Neural cell (in vitro differentiated cells): ENCODE measurements around the gene RGS9. TPM values are rescaled to one million over a fixed set of nuclear protein-coding genes. Genes with fewer than 3 reads are reported as not detected.

Source experiments
- H2AFZ ChIP-seq: fragments of 200-600, 300-800 bp; sonication (generic), shearing (Covaris generic); 2 replicates; pipeline ENCODE4 v1.6.0; 2014; ENCODE audit warnings: low read depth, mild to moderate bottlenecking, antibody characterized with exemption, low read length, moderate library complexity
- H3F3A ChIP-seq: fragments of 200-600 bp; shearing (Covaris generic); 2 replicates; pipeline ENCODE4 v1.6.1; 2016; ENCODE audit warnings: mild to moderate bottlenecking, moderate library complexity, mixed read lengths, antibody characterized with exemption, low read length; ENCODE audit not compliant: insufficient read depth, poor library complexity, severe bottlenecking
- H3K27ac ChIP-seq: fragments of 200-600, 300-800 bp; sonication (generic), shearing (Covaris generic); 2 replicates; pipeline ENCODE4 v1.5.1; 2014; ENCODE audit warnings: mild to moderate bottlenecking, low read length, moderate library complexity
- H3K27me3 ChIP-seq: fragments of 300-800, 200-600 bp; sonication (generic), shearing (Covaris generic); 2 replicates; pipeline ENCODE4 v1.6.0; 2014; ENCODE audit warnings: mild to moderate bottlenecking, low read depth, low read length, moderate library complexity; ENCODE audit not compliant: insufficient read depth
- H3K36me3 ChIP-seq: fragments of 300-800, 200-600 bp; sonication (generic), shearing (Covaris generic); 2 replicates; pipeline ENCODE4 v1.5.1; 2014; ENCODE audit warnings: mild to moderate bottlenecking, antibody characterized with exemption, low read length, moderate library complexity; ENCODE audit not compliant: insufficient read depth
- H3K4me2 ChIP-seq: fragments of 300-800, 200-600 bp; sonication (generic), shearing (Covaris generic); 2 replicates; pipeline ENCODE4 v1.6.0; 2014; ENCODE audit warnings: mild to moderate bottlenecking, low read length
- H3K4me3 ChIP-seq: fragments of 300-800, 200-600 bp; sonication (generic), shearing (Covaris generic); 2 replicates; pipeline ENCODE4 v1.5.1; 2014; ENCODE audit warnings: mild to moderate bottlenecking, low read length, moderate library complexity
- H3K79me2 ChIP-seq: fragments of 200-600 bp; shearing (Covaris generic); replicated peaks from 2 replicates; pipeline ENCODE4 v1.6.0; 2014; ENCODE audit warnings: mild to moderate bottlenecking, low read length, moderate library complexity; ENCODE audit not compliant: insufficient read depth
- H3K9ac ChIP-seq: fragments of 300-800, 200-600 bp; sonication (generic), shearing (Covaris generic); 2 replicates; pipeline ENCODE4 v1.6.1; 2016; ENCODE audit warnings: mild to moderate bottlenecking, low read length, mixed read lengths
- H3K9me2 ChIP-seq: fragments of 200-600 bp; shearing (Covaris generic); 2 replicates; pipeline ENCODE4 v1.6.1; 2016; ENCODE audit warnings: mild to moderate bottlenecking, low read length, mixed read lengths; ENCODE audit not compliant: insufficient read depth
- H3K9me3 ChIP-seq: fragments of 200-600, 300-800 bp; sonication (generic), shearing (Covaris generic); 2 replicates; pipeline ENCODE4 v1.6.1; 2016; ENCODE audit warnings: mild to moderate bottlenecking, mixed run types, low read length, moderate library complexity, mixed read lengths
- H4K20me1 ChIP-seq: fragments of 200-600 bp; shearing (Covaris generic); 2 replicates; pipeline ENCODE4 v1.6.1; 2016; ENCODE audit warnings: mild to moderate bottlenecking, mixed run types; ENCODE audit not compliant: insufficient read depth
- EP300 ChIP-seq: fragments of 450-650 bp; conservative IDR thresholded peaks from 2 replicates; pipeline ENCODE4 v1.6.1; 2014; ENCODE audit warnings: antibody characterized with exemption, mild to moderate bottlenecking, moderate library complexity; ENCODE audit not compliant: poor library complexity, severe bottlenecking
- EZH2 ChIP-seq: fragments of 200-600, 300-800 bp; shearing (Covaris generic), sonication (generic); IDR thresholded peaks from 2 replicates; pipeline ENCODE4 v1.6.1; 2014; ENCODE audit warnings: antibody characterized with exemption, low read length, borderline replicate concordance, mild to moderate bottlenecking; ENCODE audit not compliant: insufficient read depth, poor library complexity, severe bottlenecking
- MXI1 ChIP-seq: fragments of 450-650 bp; conservative IDR thresholded peaks from 2 replicates; pipeline ENCODE4 v1.6.1; 2014; ENCODE audit warnings: antibody characterized with exemption, mild to moderate bottlenecking; ENCODE audit not compliant: poor library complexity, severe bottlenecking
- POLR2AphosphoS5 ChIP-seq: IDR thresholded peaks from 2 replicates; pipeline ENCODE4 v1.6.1; 2012
- RAD21 ChIP-seq: fragments of 450-650 bp; conservative IDR thresholded peaks from 2 replicates; pipeline ENCODE4 v1.6.1; 2014; ENCODE audit warnings: antibody characterized with exemption, mild to moderate bottlenecking, moderate library complexity
- SMC3 ChIP-seq: fragments of 450-650 bp; conservative IDR thresholded peaks from 2 replicates; pipeline ENCODE4 v1.6.1; 2014; ENCODE audit warnings: antibody characterized with exemption, mild to moderate bottlenecking, moderate library complexity; ENCODE audit not compliant: poor library complexity
- TAF1 ChIP-seq: IDR thresholded peaks from 2 replicates; pipeline ENCODE4 v1.6.1; 2012; ENCODE audit warnings: low read depth
- polyA plus RNA-seq: library from polyadenylated mRNA; depleted of rRNA; stranded (reverse); fragments of >200 nt; gene quantifications from 2 replicates; pipeline ENCODE4 v1.2.3, GENCODE V29; 2014
- TF ChIP-seq, protein P1 (sequence below): IDR thresholded peaks from 2 replicates; pipeline ENCODE4 v1.6.1; 2012; ENCODE audit warnings: borderline replicate concordance
- TF ChIP-seq, protein P2 (sequence below): fragments of 450-650 bp; IDR thresholded peaks from 2 replicates; pipeline ENCODE4 v1.5.1; 2014; ENCODE audit warnings: antibody characterized with exemption, mild to moderate bottlenecking, moderate library complexity; ENCODE audit not compliant: poor library complexity, severe bottlenecking

The RGS9 gene
- polyA plus RNA-seq, 1 donor from 2014 or later, result 6.8 TPM

DNA sequence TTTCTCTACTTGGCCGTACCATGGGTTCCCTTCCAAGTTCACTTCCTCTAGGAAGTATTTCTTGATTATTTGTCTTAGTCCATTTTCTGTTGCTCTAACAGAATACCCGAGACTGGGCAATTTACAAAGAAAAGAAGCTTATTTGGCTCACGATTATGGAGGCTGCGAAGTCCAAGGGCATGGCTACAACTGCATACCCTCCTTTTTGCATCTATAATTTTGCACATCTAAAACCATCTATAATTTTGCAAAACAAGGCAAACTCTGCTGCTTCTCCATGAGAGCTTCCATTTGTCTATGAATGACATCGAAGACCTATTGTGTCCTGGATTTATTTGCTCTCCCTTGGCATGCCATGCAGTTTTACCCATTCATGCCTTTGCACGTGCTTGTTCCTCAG is 27.6 kb upstream of the RGS9 start:
- TF ChIP-seq EP300, result no peak
- TF ChIP-seq RAD21, result no peak
- TF ChIP-seq, protein P1, sequence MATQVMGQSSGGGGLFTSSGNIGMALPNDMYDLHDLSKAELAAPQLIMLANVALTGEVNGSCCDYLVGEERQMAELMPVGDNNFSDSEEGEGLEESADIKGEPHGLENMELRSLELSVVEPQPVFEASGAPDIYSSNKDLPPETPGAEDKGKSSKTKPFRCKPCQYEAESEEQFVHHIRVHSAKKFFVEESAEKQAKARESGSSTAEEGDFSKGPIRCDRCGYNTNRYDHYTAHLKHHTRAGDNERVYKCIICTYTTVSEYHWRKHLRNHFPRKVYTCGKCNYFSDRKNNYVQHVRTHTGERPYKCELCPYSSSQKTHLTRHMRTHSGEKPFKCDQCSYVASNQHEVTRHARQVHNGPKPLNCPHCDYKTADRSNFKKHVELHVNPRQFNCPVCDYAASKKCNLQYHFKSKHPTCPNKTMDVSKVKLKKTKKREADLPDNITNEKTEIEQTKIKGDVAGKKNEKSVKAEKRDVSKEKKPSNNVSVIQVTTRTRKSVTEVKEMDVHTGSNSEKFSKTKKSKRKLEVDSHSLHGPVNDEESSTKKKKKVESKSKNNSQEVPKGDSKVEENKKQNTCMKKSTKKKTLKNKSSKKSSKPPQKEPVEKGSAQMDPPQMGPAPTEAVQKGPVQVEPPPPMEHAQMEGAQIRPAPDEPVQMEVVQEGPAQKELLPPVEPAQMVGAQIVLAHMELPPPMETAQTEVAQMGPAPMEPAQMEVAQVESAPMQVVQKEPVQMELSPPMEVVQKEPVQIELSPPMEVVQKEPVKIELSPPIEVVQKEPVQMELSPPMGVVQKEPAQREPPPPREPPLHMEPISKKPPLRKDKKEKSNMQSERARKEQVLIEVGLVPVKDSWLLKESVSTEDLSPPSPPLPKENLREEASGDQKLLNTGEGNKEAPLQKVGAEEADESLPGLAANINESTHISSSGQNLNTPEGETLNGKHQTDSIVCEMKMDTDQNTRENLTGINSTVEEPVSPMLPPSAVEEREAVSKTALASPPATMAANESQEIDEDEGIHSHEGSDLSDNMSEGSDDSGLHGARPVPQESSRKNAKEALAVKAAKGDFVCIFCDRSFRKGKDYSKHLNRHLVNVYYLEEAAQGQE, result no peak
- no peak for TF ChIP-seq TAF1
- TF ChIP-seq, protein P2, sequence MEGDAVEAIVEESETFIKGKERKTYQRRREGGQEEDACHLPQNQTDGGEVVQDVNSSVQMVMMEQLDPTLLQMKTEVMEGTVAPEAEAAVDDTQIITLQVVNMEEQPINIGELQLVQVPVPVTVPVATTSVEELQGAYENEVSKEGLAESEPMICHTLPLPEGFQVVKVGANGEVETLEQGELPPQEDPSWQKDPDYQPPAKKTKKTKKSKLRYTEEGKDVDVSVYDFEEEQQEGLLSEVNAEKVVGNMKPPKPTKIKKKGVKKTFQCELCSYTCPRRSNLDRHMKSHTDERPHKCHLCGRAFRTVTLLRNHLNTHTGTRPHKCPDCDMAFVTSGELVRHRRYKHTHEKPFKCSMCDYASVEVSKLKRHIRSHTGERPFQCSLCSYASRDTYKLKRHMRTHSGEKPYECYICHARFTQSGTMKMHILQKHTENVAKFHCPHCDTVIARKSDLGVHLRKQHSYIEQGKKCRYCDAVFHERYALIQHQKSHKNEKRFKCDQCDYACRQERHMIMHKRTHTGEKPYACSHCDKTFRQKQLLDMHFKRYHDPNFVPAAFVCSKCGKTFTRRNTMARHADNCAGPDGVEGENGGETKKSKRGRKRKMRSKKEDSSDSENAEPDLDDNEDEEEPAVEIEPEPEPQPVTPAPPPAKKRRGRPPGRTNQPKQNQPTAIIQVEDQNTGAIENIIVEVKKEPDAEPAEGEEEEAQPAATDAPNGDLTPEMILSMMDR, result no peak
- no peak for TF ChIP-seq POLR2AphosphoS5
- TF ChIP-seq SMC3, result no peak
- TF ChIP-seq EZH2, result no peak
- no peak for TF ChIP-seq MXI1
- Histone ChIP-seq H4K20me1 (no peaks in the 10 kb centered on the region), H3K4me2 (no peak overlapping the region), H3F3A (no peaks in the 10 kb centered on the region), H3K9ac (no peak overlapping the region), H3K27me3 (no peaks in the 10 kb centered on the region), H2AFZ (no peak overlapping the region), H3K9me2 (no peaks in the 10 kb centered on the region), H3K36me3 (no peaks in the 10 kb centered on the region), H3K27ac (no peak overlapping the region), H3K9me3 (no peaks in the 10 kb centered on the region), H3K4me3 (no peak overlapping the region), H3K79me2 (no peaks in the 10 kb centered on the region)

DNA sequence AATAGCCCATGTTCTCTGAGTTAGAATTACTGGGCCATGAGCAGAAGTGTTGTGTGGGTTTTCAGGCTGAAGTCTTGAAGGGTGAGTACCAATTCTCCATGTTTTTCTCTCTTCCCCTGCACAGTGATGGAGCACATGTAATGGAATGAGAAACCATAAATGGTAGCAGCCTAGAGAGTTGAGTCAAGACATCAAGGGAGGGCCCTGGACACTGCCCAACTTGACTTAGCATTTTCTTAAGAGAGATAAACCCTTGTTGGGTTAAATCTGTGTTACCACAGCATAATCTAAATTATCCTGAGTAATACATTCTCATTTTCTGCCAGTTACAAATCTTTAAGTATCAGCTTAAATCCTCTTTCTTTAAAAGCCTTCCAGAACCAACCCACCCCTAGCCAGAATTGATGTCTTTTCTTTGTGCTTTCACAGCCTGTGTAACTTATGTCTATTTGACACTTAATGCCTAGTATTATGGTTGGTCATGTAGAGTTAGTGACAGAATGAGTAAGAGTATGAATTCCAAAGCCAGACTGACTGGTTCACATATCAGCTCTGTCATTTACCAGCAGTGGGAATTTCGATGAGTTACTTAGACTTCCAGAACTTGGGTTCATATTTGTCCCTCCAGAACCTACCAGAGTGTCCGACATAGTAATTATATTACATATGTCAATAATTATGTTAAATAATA is 27.0 kb upstream of the RGS9 start:
- no peaks in the 10 kb centered on the region for H3K27me3 ChIP-seq
- no peak for TF ChIP-seq TAF1
- TF ChIP-seq, protein P2, result no peak
- TF ChIP-seq MXI1, result no peak
- TF ChIP-seq POLR2AphosphoS5, result no peak
- no peak for TF ChIP-seq RAD21
- TF ChIP-seq, protein P1, result no peak
- TF ChIP-seq SMC3, result no peak
- no peak overlapping the region for H3K27ac ChIP-seq
- H3F3A ChIP-seq, result no peaks in the 10 kb centered on the region
- no peak overlapping the region for H3K4me2 ChIP-seq
- H3K36me3 ChIP-seq, result no peaks in the 10 kb centered on the region
- H3K9ac ChIP-seq, result no peak overlapping the region
- H2AFZ ChIP-seq, result no peak overlapping the region
- H3K9me2 ChIP-seq, result no peaks in the 10 kb centered on the region
- no peaks in the 10 kb centered on the region for H3K79me2 ChIP-seq
- no peak overlapping the region for H3K4me3 ChIP-seq
- H3K9me3 ChIP-seq, result no peaks in the 10 kb centered on the region
- H4K20me1 ChIP-seq, result no peaks in the 10 kb centered on the region
